Measurements from ENCODE around the gene AFF1.

AFF1 gene

DNA sequence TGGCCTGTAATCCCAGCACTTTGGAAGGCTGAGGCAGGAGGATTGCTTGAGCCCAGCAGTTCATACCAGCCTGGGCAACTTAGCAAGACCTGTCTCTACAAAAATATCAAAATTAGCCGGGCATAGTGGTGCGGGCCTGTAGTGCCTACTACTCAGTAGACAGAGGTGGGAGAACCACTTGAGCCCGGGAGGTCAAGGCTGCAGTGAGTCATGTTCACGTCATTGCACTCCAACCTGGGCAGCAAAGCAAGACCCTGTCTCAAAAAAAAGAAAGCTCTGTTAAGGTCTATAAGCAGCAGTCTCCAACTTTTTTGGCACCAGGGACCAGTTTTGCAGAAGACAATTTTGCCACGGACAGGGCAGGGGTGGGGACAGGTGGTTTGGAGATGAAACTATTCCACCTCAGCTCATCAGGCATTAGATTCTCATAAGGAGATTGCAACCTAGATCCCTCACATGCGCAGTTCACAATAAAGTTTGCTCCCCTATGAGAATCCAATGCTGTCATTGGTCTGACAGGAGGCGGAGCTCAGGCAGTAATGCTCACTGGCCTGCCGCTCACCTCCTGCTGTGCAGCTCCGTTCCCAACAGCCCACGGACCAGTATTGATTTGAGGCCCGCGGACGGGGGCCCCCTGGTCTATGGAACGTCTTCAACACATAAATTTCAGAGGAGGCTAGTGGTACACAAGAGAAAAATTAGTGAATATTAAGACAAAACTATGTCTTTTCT lies 217.7 kb downstream of the AFF1 start:
- DNase-seq (ENCODE audit: low spot score) = no peak

DNA sequence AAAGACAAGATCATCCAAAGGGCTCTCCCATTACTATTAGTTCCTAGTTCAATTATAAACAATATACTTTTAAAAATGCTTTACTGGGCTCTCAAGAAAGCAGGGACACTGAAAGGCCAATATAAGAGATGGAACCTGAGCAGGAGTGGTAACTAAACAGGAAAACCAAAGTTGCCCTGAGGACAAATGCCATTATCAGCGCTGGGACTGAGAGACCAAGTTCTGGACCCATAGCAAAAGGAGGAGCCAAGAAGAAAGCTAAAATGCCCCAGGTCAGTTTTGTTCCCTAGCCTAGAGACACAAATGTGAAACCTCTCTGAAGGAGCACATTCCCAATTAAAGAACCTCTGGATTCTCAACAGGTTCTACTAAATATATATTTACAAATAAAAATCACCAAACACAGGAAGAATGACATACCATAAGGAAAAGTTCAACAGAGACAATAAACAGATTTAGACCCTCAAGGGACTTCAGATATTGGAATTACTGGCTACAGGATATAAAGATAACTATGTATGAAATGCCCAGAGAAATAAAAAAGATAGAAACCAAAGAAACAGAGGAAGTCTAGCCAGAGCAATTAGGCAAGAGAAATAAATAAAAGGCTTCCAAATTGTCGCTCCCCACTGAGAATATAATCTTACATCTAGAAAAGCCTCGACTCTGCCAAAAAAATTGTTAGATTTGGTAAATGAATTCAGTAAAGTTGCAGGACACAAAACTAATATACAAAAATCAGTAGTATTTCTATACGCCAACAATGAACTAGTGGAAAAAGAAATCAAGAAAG lies 218.5 kb downstream of the AFF1 start:
- no peak for DNase-seq (ENCODE audit: low spot score)

DNA sequence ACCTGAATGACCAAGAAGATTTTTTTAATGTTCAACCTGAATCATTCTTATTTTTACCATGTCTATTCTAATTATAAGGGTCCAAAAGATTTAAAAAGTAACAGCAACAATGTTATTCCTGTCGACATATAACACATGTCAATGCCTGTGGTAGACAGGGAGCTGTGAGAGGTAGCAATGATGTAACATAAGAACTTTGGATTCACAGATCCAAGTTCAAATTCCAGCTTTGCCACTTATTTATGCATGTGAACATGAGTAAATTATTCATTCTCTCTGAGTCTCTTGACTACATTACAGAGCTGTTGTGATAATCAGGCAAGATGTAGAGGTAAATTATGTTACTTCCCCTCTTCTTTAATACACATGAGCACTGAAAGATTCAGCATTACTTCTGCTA lies 231.1 kb downstream of the AFF1 start:
- no peak for DNase-seq (ENCODE audit: low spot score)

DNA sequence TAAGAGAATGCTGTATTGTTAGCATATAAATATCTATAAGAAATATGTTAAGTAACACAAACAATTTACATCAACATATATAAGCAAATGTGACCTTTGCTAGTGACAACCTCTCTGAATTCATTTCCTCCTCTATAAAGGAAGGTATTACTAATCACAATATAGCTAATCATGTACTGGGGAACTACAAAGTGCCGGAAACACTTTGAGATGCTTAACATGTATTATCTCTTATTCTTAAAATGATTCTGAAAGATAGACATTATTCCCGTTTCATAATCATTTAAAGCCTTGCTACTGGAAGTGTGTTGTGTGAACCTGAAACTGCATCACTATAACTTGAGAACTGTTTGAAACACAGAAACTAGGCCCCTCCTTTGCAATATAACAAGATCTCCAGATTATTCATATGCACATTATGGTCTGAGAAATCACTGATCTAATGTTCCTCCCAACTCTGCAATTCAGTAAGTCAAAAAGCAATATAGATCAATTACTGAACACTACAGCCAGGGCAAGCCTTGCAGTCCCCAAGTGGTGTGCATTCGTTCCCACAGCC lies 231.6 kb downstream of the AFF1 start:
- DNase-seq (ENCODE audit: low spot score) = no peak

DNA sequence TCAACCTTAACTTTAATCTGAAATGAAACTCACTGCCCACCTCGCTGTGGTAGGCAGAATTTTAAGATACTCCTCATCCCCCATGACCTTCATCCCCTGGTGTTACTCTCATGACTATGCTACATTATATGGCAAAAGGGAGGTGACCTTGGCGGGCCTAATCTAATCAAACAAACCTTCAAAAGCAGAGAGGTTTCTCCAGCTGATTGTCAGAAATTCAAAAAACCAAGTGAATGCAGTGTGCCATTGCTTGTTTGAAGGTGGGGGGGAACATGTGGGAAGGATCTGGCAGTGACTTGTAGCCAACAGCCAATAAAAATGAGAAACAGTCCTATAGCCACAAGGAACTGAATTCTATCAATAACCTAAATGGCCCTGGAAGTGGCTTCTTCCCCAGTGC lies 237.1 kb downstream of the AFF1 start:
- no peak for DNase-seq (ENCODE audit: low spot score)

- no peak for DNase-seq (ENCODE audit: low spot score)
These were observed 239.9 kb downstream of the AFF1 start for GRCh38 chr4:87174672-87175071.

GRCh38 chr4:87179751-87180150 lies 244.9 kb downstream of the AFF1 start:
- DNase-seq (ENCODE audit: low spot score) = peak; percentile 16

GRCh38 chr4:87180767-87181166 lies 246.0 kb downstream of the AFF1 start:
- no peak for DNase-seq (ENCODE audit: low spot score)

DNA sequence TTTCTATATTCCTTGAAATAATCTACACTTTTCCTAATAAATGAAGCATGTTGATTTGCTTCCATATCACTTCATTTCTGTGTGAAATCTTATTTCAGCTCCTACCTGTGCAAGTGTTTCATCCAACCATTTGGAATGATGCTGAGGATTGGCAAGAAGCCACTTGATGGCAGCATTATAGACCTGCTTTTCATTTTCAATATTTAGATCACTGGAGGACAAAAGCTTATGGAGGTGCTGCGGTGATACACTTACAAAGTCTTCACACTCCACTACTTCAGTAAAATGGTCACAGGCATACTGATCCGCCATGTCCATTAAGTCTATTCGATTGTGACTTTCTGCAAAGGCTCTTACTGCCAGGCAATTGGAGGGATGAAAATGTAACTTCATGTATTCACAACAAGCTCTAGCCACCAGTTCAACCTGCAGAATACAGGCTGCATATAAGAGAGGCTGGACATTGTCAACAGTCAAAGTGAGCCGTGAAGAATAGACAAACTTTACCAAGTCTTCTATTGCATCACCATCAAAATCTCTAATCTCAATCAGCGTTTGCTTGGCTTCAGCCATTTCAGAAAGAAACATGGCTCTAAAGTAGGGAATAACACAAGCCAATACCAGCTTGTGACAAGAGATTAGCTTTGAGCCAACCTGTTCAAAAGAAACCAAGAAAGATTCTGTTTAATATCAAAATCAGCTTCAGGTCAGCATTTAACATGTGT lies 250.5 kb downstream of the AFF1 start:
- DNase-seq (ENCODE audit: low spot score) = no peak

DNA sequence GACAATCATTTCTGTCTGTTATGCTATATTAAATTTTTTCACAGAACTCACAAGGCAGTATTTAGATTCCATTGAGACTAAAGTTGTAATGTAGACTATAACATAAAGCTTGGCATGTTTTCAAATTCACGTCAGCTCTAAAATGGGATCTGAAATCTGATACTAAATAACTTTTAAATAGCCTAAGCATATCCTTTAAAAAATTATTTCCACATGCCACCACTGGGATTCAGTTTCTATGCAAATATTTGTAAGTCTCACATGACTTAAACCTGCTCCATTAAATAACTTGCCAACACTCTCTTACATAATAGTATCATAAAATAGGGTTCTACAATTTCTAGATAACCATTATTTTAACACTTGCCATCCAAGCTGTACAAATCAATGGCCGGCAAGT lies 253.2 kb downstream of the AFF1 start:
- DNase-seq (ENCODE audit: low spot score) = no peak

DNA sequence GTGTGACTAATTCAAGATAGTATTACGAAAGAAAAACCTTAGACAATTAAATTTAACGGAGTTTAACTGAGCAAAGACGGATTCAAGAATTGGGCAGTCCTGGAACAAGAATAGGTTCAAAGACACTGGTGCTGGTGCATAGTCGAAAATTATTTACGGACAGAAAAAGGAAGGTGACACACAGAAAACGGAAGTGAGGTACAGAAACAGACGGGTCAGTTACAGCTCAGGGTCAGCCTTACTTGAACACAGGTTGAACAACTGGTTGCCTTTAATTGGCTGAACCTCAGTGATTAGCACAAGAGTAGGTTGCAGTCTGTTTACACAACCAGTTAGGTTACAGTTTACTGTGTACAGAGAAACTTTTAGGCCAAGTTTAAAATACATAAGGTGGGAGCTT lies 254.1 kb downstream of the AFF1 start:
- no peak for DNase-seq (ENCODE audit: low spot score)
